Mucosa of gallbladder (tissue), 1 donor: ENCODE results near the gene NR2C2. TPM values are rescaled to one million over a fixed set of nuclear protein-coding genes. Genes with fewer than 3 reads are reported as not detected.
"Not testable (repeated sequence)": the region's sequence is repeated elsewhere in the genome, so short reads cannot be mapped to it uniquely, and the experiment has no call there.

ENCODE experiments used
- DNase-seq: peaks from one replicate; pipeline ENCODE4 v3.0.0-alpha.2; 2020; ENCODE audit warnings: low spot score
- total RNA-seq: library from RNA; stranded (reverse); gene quantifications from one replicate; pipeline ENCODE4 v1.2.1, GENCODE V29; 2021
- donor health status: DM: no; HTN: no; CAD: no.

Gene NR2C2
- 52.6 TPM for total RNA-seq

- peak; percentile 89 for DNase-seq
These were observed at the start of gene NR2C2 for GRCh38 chr3:14947100-14947885. Gene NR2C2, plus strand, starts transcription at chr3:14947583. Its CDS starts 56,332 bp downstream, at chr3:15003915.

DNA sequence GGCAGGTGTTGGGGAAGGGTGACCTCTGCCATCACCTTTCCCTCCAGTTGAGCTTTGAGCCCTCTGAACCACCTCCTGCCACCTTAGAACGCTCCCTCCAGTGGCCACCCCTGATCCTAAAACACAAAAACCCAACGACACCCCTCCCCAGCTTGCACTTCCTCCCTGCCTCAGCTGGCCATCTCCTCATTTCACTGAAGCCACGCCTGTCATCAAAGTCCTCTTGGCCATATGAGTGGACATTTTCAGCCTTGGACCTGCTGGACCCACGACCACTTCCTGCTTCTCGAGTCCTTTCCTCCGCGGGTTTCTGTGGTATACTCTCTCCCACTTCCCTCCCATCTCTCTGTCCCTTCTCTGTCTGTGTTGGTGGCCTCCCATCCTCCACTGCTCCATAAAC is 48.5 kb upstream of the NR2C2 start:
- no peak for DNase-seq

DNA sequence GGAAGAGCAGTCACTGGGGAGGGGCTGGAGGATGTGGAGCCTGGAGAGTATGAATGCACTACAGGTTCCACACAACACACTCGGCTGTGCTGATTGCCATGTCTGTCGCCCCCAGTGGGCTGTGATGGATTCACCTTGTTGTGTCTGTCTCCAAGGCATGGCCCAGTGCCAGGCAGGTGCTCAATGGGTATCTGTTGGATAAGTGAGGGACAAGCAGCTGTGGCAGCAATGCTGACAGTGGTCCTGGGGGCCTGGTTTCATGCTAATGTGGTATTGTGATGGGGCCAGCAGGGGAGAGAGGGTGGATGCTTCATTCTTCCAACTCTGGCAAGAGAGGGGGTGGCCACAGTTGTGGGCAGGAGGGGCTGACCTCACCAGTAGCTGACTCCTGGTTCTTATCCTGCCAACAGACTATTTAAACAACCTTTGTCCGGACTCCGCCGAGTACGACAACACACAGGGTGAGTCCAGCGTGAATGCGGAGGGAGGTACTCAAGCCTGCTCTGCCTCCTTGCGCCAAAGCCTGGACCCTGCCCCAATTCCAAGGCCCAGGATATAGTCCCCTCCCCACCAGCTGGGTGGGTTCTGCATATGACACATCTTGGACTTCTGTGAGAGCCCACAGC is 47.3 kb upstream of the NR2C2 start:
- DNase-seq, result peak; percentile 73

DNA sequence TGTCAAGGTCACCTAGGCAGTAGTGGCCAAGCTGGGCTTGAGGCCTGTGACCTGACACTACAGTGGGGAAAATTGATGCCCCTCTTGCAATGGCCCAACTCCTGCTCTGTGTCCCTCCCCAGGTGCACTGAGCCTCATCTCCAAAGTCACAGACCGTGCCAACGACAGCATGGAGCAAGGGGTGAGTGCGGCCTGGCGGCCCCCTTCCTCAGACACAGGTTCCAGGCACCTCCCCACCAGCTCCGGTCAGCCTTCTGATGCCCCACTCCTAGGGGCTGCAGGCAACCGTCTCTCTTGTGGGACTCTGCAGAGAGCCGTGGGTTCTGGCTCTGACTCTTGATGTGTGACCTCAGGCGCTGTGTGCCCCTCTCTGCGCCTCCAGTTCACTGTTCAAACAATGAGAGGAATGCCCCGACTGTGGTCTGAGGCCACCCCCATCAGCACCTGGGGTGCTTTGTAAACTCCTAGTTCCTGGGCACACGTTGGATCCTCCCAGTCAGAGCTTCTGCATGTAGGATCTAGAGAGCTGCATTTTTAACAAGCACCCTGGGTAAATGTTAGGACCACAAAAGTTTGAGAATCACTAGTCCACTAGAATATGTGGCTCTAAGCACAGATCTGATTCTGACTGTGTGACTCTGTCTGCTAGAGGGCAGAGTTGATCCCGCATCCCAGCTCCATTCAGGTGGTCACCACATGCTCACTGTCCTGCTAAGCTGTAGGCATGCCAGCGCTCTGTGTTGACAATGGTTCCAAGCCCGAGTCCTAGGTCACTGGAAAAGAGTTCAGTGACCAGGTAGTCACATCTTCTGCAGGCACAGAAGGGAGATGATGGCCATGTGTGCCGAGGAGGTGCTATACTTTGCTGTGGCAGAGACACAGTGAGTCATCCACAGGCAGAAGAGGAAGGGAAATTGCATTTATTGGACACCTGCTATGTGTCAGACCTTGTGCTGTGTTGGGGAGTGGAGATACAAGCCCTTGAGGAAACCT is 46.2 kb upstream of the NR2C2 start:
- no peak for DNase-seq

DNA sequence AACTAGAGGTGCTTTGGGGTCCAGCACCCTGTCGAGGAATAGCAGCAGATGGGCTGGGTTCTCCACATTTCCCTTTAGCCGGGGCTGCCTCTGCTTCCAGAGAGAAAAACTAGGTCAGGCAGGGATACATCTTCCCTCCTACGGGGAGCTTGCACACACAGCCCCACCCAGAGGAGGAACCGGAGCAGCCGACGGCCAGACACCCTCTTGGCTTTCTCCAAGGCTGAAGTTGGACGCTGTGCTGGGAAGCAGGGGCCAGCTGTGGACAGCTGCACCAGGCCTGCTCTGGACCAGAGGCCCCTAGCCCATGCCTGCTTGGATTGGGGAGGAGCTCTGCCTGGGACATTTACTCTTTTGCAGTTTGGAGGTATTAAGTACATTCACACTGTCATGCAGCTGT is 44.7 kb upstream of the NR2C2 start:
- DNase-seq, result peak; percentile 72

DNA sequence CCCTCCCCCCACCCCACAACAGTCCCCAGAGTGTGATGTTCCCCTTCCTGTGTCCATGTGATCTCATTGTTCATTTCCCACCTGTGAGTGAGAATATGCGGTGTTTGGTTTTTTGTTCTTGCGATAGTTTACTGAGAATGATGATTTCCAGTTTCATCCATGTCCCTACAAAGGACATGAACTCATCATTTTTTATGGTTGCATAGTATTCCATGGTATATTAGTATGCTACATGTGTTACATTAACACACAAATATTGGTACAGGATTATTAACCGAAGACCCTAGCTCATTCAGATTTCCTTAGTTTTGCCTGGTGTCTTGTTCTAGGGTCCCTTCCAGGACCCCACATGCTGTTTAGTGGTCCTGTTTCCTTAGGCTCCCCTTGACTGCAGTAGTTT is 43.9 kb upstream of the NR2C2 start:
- not testable (repeated sequence) for DNase-seq

- no peak for DNase-seq
These were observed 42.2 kb upstream of the NR2C2 start for GRCh38 chr3:14905055-14905657.

GRCh38 chr3:14906355-14906971 is 40.9 kb upstream of the NR2C2 start:
- peak; percentile 55 for DNase-seq

- DNase-seq, result no peak
These were observed 40.1 kb upstream of the NR2C2 start for GRCh38 chr3:14907043-14907966.

- DNase-seq, result no peak
These were observed 38.1 kb upstream of the NR2C2 start for GRCh38 chr3:14909250-14909649.

- no peak for DNase-seq
These were observed 35.7 kb upstream of the NR2C2 start for GRCh38 chr3:14911651-14912050.

- DNase-seq, result no peak
These were observed 34.1 kb upstream of the NR2C2 start for GRCh38 chr3:14913071-14913925.

- no peak for DNase-seq
These were observed 33.2 kb upstream of the NR2C2 start for GRCh38 chr3:14913926-14914778.

- no peak for DNase-seq
These were observed 32.6 kb upstream of the NR2C2 start for GRCh38 chr3:14914779-14915117.

GRCh38 chr3:14915636-14916222 is 31.7 kb upstream of the NR2C2 start:
- no peak for DNase-seq

DNA sequence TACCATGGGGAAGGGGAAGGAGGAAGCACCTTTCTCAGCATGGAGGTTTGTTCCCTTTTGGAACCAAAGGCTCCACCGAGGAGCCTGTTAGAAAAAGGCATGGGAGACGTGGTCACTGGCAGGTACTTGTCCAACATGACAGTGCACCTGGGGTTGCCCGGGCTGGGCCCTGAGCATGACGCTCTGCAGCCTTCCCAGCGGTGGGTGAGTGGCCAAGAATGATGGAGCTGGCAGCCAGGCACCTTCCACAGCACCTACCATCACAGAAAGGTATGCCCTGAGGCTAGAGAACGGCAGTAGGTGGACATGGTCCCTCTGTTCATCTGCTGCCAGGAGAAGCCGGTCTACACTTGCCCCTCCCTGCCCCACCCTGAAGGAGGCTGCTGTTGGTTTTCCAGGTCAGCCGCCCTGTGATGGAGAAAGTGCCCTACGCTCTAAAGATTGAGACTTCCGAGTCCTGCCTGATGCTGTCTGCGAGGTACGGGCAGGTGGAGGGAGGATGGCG is 29.0 kb upstream of the NR2C2 start:
- no peak for DNase-seq

GRCh38 chr3:14920536-14920935 is 26.8 kb upstream of the NR2C2 start:
- DNase-seq, result no peak
